ENCODE results near the gene BPIFB1.

BPIFB1 gene, protein sequence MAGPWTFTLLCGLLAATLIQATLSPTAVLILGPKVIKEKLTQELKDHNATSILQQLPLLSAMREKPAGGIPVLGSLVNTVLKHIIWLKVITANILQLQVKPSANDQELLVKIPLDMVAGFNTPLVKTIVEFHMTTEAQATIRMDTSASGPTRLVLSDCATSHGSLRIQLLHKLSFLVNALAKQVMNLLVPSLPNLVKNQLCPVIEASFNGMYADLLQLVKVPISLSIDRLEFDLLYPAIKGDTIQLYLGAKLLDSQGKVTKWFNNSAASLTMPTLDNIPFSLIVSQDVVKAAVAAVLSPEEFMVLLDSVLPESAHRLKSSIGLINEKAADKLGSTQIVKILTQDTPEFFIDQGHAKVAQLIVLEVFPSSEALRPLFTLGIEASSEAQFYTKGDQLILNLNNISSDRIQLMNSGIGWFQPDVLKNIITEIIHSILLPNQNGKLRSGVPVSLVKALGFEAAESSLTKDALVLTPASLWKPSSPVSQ

DNA sequence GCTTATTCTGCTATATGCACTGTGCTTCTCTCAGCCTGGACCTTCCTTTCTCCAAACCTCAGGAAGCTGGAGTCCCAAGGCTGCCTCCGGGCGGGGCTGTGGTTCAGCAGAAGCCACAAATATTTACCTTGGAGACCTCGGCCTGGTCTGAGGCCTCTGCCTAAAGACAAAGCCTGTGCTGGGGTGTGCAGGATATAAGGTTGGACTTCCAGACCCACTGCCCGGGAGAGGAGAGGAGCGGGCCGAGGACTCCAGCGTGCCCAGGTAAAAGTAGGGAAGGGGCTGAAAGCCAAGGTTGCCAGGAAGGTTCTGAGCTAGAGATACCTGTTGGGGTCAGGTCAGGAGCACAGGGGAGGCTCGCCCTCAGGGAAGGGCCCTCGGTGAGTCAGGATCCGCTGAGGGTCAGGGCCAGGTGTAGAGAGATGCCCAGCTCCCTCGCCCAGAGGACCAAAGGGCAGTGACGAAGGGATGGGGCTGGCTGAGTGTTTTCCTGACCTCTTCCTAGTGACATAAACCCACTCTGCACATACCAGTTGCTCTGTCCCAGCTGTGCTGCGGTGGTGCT lies at the start of gene BPIFB1:
BPIFB1 (plus strand) TSS at position 224 of the 565 bp plus-strand sequence. CDS start 2,860 bp downstream, outside the sequence.
- no peak for DNase-seq

DNA sequence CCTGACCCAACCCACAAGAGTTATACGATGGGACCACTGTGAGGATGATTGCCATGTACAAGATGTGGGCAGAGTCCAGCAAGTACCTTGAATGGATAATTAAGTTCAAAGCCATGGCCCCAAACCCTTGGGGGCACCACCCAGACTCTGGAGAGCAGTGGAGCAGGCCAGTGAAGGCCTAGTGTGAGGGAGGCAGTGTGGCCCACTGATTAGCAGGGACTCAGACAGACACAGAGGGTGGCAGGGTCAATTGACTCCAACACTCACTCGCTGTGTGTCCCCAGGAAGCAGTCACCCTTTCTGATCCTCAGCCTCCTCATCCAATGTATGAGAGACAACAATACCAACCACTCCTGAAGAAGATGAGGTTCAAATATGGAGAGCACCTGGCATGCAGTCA lies 49.0 kb upstream of the BPIFB1 start:
- no peak for DNase-seq

DNA sequence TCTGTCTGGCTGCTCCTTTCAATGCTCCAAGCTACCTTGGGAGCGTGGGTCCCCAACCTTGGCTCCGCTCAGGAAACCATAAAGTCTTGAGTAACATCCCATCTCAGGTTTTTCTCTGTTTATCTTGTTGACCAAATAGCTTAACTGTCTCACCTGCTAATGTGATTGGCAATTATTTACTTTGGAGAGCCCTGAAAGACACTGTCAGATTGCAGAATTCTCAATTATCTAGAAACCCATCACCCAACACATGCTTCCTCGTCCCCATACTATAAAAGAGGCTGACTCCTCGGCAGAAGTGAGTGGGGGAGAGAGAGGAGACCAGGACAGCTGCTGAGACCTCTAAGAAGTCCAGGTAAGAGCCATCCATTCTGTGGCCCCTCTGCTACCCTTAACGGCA lies 47.3 kb upstream of the BPIFB1 start, which contains the start of gene BPIFA1:
BPIFA1 (plus strand) TSS at position 301 of the 400 bp plus-strand sequence. CDS start 1,716 bp downstream, outside the sequence.
- no peak for DNase-seq

DNA sequence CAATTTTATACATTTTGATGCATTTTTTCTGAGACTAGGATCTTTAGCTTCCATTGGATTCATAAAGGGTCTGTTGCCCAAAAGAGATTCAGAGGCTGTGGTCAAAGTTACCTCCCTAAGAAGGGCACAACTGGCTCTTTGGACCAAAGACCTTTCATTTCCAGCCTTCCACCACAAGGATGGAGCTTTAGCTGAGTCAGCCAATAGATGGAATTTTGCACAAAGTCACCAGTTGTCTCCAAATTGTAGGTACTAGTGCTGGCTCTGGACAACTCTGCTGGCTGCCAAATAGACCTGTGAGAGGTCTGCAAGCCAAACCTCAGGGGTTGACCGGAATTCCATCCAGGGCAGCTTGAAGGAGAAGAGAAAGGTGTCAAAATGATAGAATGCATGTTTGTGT lies 46.7 kb upstream of the BPIFB1 start:
- no peak for DNase-seq

DNA sequence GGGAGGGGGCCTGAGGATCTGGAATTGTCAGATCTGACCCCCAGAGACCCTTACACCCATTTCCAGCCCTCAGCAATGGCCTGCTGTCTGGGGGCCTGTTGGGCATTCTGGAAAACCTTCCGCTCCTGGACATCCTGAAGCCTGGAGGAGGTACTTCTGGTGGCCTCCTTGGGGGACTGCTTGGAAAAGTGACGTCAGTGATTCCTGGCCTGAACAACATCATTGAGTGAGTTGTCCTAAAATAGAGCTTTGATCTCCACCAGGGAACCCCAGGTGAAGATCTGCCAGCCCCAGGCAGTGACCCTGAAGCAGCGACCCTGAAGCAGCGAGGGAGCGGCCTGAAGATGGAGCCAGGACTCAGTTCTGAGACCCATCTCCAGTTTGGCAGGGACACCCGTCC lies 45.0 kb upstream of the BPIFB1 start:
- no peak for DNase-seq

DNA sequence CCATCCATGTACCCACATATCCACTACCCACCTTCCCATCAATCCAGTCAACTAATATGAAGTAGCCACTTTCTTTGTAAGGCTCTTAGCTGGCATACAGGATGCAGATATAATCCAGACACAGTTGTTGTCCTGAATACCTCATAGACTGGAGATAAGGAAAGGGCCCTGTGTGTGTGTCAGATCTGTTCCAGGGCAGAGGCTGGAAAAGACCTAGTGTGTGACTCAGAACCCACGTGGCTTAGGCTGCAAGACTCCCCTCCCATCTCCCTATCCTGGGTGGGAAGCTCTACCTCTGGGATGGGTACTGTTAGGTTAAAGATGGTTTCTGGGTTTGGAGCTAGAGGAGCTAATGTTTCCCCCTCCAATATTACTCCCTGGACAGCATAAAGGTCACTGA lies 43.6 kb upstream of the BPIFB1 start:
- no peak for DNase-seq

DNA sequence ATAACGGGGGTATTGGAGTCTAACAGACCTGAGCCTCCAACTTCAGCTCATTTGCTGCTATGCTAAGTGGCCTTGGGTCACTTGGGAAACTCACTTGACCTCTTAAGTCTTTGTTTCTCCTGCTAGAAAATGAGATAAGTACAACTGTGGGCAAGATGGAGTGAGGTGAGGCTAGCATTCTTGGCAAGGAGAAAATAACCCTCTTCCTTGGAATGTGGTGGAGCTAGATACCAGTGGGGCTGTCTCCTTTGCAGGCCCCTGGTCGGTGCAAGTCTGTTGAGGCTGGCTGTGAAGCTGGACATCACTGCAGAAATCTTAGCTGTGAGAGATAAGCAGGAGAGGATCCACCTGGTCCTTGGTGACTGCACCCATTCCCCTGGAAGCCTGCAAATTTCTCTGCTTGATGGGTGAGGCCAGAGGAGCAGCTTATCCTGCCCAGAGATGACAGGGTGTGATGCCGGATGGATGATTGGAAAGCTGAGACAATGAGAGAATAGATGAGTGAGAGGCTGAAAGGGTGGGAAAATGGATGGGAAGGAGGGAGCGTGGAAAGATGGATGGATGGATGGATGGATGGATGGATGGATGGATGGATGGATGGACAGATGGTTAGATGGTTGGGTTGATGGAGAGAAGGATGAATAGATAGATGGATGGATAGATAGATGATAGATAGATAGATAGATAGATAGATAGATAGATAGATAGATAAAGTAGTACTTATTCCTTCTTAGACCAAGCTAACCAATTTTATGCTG lies 42.9 kb upstream of the BPIFB1 start:
- no peak for DNase-seq

DNA sequence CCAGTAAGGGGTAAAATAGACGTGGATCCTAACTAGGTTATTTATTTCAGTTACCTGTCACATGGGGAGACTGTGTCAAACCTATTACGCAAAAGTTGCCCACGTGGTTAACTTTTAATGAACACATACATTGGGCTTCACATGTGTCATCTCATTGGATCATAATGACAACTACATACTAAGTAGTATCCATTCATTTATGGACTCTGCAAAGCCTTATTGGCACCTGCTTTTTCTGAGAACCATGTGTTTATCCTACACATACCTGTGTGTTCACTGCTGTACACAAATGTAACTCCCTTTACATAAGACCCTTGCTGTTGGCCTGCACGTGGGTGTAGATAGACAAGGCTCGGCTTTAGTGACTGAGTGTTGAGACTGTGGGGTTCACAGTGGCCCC lies 42.1 kb upstream of the BPIFB1 start:
- no peak for DNase-seq

DNA sequence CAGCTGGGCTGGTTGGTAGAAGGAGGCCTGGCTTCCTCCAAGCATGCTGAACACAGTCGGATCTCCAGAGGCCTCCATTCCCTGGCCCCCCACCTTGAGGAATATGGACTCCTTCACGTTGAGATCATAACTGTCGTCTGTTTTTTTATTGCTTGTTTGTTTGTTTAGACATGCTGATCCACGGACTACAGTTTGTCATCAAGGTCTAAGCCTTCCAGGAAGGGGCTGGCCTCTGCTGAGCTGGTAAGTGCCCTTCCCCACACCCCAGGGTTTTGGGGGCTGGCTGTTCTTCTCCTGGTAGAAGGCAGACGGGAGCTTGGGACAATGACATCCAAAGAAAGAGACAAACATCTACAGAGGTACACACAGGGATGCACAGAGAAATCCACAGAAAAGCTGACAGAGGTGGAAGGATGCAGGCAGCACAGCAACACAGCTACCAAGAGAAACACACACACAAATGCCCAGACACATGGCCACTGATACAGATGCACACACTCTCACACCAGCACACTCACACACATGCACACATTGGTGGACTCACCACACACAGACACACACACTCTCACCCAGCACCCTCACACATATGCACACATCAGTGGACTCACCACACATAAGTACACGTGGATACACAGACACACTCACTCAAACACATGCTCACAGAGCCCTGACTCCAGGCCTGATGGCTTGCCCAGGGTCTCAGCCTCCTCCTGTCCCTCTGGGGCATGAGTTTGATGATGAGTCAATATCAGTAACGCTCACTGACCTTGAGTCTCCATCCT lies 40.5 kb upstream of the BPIFB1 start:
- no peak for DNase-seq

DNA sequence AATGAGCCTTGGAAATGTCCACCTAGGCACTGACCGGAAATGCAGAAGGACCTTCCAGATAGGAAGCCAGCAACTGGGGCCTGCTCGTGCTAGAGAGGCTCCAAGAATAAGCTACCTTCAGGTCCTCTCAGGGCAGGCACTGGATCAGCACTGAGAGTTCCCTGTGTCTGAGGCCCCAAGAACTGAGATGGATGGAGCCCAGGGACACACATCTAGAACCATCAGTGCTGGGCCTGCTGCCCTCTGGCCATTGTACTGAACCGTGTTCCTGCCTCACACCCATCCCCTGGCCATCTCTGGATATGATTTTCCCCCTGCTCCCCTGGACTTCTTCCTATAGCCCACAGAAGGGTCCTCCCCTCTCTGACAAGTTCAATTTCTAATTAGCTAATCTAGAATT lies 36.9 kb upstream of the BPIFB1 start:
- DNase-seq: no peak

DNA sequence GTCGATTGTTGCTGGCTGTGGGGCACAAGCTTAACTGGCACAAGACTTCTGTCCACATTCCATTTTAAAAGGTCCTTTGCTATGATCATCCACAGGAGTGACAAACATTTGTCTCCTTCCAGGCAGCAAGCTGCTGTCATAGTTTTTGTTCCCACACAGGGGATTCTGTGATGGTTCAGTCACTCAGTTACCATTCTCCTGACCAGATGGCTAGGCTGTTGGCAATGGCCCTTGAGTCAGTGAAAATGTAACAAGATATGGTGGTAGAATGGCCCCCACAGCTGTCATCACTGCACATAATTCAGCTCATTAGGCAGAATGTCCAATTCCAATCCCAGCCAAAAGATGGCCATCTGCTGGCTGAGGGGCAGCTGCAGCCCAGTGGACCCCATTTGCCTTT lies 33.6 kb upstream of the BPIFB1 start:
- DNase-seq: no peak

DNA sequence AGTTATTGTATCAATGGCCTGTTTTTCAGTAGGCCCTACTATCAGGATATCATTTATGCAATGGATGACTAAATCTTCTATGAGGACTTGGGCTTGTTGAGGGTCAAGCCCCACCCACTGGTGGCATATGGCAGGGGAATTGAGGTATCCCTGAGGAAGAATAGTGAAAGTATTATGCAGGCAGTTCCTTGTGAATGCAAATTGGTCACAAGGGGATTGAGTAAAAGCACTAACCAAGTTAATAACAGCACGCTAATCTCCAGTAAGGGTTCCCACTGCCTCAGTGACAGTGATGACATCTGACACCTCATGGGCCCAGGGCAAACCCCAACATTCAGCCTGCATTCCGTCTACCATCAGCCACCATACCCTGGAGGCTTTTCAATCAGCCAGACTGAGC lies 32.3 kb upstream of the BPIFB1 start:
- DNase-seq: no peak

DNA sequence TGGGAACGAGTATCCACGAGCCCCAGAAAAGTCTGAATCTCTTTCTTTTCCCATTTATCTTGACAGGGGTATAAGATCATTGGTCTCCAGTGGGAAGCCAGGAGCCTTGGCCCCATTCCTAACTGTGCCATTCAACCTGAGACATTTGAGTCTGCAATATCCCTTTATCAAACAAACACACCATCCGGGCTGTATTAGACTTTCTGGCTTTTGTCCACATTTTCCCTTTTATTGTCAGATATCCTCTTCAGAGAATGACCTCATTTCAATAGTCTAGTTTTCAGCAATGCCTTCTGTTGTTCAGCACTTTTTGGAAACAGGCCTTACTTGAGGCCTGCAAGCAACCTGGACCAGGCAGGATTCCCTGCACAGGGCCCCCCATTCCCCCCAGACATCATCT lies 31.5 kb upstream of the BPIFB1 start:
- no peak for DNase-seq

DNA sequence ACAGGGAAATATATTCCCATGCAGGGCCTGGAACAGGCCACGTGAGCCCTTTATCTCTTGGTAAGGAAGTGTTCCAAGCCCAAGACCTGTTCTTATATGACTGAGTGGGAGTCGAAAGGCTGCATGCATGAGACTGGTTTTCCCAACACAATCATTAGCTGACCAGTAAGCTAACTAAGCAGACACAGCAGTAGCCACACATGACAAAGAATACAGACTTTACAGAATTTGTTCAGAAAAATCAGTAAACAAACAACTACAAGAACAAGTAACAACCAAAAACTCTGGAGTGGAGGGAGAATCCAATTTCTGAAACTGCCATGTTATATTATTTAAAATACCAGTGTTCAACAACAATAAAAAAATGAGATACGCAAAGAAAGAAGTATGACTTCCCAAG lies 30.6 kb upstream of the BPIFB1 start:
- no peak for DNase-seq

DNA sequence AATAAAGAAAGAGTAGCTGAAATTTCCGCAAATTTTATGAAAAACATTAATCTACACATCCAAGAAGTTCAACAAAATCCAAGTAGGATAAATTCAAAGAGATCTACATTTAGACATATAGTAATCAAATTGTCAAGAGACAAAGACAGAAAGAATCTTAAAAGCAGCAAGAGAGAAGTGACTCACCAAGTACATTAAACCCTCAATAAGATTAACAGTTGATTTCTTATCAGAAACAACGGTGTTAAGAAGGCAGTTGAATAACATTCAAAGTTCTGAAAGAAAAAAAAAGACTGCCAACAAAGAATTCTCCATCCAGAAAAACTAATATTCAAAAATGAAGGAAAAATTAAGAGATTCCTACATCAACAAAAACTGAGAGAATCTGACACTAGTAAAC lies 28.0 kb upstream of the BPIFB1 start:
- no peak for DNase-seq

DNA sequence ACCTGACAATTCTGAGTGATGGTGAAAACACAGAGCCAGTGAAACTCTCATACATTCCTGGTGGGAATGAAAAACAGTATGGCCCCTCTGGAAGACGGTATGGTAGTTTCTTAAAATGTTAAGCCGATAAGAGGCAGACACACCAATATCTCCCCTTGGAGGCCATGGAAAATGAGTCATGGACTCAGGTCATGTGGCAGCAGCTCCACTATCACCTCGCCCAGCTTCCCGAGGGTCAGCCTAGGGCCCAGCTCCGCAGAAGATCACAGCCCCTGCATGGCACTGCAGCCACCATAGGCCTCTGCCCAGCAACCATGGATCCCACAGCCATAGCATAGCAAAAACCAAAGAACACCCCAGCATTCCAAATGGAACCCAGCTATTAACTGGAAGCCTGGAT lies 25.8 kb upstream of the BPIFB1 start:
- no peak for DNase-seq

DNA sequence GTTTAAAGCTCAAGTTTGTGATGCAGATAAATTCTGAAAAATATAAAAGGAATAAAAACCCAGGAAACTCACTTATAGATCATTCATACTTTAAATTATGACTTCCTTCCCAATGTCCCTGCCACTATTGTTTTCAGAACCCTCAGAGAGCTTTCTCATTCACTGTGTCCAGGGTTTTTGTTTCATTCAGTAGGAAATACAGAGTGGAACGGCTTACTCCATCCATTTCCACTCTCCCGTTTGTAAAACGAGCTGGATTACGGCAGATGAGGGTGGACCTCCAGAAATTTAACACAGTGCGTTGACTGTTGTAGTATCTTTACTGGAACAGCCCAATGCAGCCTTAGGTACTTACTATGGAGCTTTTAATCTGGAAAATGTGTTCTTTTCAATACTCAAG lies 23.6 kb upstream of the BPIFB1 start:
- no peak for DNase-seq

DNA sequence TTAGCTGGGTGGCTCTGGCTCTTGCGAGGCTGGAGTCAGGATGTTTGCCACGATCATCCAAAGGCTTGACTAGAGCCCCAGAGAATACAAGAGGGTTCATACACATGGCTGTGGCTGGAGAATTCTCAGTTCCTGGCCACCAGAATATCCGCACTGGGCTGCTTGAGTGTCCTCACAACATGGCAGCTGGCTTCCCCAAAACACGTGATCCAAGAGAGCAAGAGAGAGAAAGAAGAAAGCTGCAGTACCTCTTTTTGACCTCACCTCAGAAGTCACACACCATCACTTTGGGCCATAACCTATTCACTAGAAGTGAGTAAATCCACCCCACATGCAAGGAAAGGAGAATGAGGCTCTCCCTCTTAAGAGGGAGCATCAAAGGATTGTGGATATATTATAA lies 21.5 kb upstream of the BPIFB1 start:
- no peak for DNase-seq

DNA sequence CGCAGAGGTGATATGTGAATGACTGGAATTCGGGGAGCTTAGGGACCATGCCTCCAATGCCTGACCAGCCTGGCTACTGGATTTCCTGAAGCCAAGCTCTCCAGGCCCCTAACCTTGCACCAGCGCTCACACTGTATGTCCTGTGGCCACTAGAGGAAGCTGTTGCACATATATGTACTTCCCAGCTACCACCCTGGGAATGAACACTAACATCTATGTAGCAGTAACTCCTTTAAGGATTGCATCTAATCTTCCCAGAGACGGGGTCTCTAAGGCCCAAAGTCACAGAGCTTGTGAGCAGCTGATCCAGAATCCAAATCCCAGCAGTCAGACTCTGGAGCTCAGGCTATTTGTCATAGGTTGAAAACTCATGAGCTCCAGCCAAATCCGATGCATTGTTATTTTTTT lies 20.4 kb upstream of the BPIFB1 start:
- no peak for DNase-seq

DNA sequence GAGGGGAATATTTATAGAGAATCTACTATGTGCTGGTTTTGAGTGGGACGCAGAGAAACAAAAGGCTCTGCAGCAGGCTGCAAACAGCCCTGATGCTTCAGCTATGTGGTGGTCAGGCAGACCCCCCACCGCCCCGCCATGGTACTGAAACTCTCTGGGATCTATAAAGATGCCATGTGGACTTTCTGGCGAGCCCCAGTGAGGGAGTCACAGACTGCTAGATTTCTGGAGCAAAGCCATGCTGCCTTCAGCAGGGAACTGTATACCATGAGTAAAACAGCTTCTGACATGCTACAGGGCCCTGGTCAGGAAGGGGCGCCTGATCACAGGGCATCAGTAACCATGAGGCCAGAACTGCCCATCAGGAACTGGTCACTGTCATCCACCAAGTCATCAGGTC lies 19.2 kb upstream of the BPIFB1 start:
- no peak for DNase-seq

DNA sequence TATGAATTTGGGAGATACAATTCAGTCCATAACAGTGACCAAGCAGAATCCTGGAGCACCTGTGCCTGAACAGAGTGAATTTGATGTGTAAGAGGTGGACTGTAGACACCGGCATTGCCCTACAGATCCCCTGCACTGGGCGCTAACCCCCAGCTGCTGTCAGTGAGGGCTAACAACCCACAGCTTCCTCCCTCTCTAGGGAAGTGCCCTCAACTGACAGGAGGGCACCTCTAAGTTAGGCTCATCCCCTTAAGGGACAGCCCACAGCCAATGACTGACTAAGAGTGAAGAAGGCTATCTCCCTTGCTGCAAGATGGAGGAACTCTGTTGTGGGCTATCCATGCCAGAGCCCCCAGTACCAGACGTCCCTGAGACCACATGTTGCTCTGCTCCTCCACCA lies 15.3 kb upstream of the BPIFB1 start:
- DNase-seq: no peak

DNA sequence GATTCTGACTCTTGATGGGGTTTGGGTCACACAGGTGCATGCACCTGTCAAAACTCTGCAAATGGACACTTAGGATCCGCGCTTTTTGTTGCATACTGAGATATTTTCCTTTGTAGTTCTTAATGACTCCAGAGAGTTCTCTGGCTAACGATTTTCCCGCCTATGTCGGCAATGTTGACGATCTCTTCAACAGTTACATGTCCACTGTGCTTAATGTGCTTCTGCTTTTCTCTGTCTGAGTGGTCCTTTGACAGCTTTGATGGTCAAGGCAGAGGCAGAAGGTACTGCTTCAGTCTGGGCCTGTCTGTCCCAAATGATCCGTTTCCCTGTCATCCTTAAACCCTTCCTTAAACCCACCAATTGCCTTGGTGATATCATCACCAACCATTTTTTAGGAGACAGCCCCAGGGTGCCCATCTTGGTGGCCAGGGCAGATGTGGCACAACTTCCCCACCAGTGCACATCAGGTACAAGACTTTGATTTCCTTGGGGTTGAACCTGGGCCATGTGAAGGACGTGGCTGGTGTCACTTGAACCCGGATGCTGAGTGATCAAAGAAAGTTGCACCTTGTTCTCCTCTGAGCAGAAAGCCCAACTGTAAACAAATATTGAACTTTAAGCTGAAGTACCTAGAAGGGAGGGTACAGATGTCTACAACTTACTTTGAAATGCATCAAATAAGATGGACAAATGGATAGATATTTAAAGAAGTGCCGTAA lies 10.7 kb upstream of the BPIFB1 start:
- no peak for DNase-seq

Measured in activated CD4-positive, CD25-positive, alpha-beta regulatory T cell treated with anti-CD3 and anti-CD28 coated beads, Interleukin-2, amount 50 U/mL, for 72 hours (primary cell).